Measurements from ENCODE around the gene MTFP1.

MTFP1 gene

DNA sequence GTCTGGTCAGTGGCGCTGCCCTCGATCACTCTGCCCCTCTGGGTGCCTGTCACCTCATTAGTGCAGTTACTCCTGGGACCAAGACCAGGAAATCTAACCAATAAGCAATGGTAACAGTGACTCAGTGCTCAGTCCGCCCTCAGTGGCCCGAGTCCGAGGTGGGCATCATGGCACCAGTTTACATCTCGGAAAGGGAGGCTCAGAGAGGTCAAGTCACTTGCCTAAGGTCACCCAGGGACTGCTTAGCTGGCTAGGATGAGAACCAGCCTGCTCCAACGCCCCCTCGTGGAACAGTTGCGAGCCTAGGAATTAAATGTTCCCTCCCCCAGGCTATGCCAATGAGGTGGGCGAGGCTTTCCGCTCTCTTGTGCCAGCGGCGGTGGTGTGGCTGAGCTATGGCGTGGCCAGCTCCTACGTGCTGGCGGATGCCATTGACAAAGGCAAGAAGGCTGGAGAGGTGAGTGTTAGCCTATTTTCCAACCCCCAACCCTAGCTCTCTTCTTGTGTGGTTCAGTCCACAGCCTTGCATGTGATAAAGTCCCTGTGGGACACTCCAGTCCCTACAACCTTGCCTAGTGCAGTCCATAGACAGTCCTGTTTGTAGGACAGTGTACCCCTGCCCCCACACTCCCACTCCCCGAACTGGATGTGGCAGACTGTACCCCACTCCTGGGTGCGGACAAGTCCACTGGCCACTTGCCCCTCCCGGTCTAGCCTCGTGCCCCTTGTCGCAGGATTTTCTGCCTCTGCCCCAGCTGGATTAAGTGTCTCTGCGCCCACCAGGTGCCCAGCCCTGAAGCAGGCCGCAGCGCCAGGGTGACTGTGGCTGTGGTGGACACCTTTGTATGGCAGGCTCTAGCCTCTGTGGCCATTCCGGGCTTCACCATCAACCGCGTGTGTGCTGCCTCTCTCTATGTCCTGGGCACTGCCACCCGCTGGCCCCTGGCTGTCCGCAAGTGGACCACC is 1.1 kb downstream of the MTFP1 start:
- peak; percentile 97 for DNase-seq

GRCh38 chr22:30427871-30428270 is 2.3 kb downstream of the MTFP1 start:
- DNase-seq: peak; percentile 40

- no peak for DNase-seq
These were observed 4.3 kb downstream of the MTFP1 start for GRCh38 chr22:30429887-30430286.

GRCh38 chr22:30430933-30431332 is 5.4 kb downstream of the MTFP1 start:
- no peak for DNase-seq

- DNase-seq: no peak
These were observed 6.5 kb downstream of the MTFP1 start for GRCh38 chr22:30432096-30432495.

DNA sequence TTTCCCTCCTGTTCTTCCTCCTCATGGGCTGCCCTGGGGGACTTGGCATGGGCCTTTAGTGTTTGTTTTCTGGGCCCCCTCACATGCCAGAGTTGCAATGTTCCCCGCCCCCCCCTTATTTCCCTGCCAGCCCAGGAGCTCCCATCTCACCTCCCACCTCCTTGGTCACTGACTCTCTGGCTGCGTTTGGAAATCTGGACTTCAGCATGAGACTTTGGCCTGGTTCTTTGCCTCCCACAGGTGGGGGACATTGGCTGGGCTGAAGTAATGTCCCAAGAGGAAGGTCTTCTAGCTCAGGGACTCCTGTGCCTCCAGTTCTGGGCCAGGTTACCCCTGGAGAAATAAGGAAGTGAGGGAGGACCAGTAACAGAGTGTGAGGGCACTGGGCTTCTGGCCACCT is 7.0 kb downstream of the MTFP1 start:
- DNase-seq: no peak

DNA sequence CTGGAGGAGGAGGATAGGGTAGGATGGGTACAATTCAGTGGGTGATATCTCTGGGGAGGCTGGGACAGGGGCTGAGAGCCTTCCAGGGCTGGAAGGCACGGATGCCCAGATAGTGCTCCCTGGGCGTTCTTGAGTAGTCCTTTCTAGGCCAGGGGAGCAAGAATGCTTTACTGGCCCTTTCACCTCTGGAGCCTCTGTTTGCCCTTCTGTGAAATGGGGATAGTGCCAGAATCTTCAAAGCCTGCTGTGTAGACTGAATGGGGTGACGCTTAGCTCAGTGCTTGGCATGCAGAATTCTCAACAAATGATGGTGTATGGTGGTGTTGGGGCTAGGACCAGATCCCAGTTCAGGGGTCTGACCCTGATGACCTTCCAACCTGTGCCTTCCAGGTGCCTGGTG is 7.7 kb downstream of the MTFP1 start:
- no peak for DNase-seq

- DNase-seq: no peak
These were observed 8.2 kb downstream of the MTFP1 start for GRCh38 chr22:30433773-30434172.

GRCh38 chr22:30434843-30435242 is 9.3 kb downstream of the MTFP1 start:
- DNase-seq: peak; percentile 27

DNA sequence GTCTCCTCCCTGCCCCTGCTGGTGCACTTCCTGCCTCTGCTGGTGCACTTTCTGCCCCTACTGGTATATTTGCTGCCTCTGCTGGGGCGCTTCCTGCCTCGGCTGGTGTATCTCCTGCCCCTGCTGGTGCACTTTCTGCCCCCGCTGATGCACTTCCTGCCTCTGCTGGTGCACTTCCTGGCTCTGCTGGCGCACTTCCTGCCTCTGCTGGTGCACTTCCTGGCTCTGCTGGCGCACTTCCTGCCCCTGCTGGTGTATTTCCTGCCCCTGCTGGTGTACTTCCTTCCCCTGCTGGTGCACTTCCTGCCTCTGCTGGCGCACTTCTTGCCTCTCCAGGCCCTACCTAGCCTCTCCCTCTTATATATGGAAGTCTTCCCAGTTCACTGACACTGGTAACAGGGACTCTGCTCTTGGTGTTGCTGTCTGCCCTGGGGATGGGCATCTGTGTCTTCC is 10.1 kb downstream of the MTFP1 start:
- DNase-seq: peak; percentile 50

- no peak for DNase-seq
These were observed 10.6 kb downstream of the MTFP1 start for GRCh38 chr22:30436196-30436595.

GRCh38 chr22:30438559-30438958 is 13.0 kb downstream of the MTFP1 start:
- DNase-seq: no peak

DNA sequence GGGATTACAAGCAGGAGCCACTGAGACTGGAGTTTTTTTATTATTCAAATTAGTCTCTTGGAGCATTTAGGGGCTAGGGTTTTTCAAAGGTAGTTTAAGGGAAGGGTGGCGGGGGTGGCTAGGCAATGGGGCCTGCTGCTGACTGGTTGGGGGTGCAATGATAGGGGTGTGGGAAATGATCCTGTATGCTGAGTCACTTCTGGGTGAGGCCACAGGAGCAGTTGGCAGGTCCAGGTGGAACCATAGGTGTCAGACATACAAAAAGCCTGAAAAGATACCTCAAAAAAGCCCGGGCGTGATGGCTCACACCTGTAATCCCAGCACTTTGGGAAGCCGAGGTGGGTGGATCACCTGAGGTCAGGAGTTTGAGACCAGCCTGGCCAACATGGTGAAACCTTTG is 13.7 kb downstream of the MTFP1 start:
- no peak for DNase-seq

DNA sequence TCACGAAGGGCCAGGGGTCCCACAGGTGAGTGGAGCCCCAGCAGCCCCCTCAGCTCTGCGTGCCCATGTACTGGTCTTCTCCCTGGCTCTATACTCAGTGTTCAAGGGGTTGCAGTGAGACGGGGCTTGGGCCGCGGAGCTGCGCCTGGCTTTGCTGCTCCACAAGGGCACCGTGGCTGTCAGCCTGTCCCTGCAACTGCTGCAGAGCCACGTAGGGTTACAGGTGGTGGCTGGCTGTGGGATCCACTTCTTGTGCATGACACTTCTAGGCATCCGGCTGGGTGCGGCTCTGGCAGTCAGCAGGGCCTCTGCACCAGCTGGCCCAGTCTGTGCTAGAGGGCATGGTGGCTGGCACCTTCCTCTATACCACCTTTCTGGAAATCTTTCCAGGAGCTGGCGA is 14.3 kb downstream of the MTFP1 start:
- DNase-seq: no peak

GRCh38 chr22:30441088-30441487 is 15.5 kb downstream of the MTFP1 start:
- no peak for DNase-seq

GRCh38 chr22:30444632-30445437 is 19.3 kb downstream of the MTFP1 start:
- peak; percentile 85 for DNase-seq

DNA sequence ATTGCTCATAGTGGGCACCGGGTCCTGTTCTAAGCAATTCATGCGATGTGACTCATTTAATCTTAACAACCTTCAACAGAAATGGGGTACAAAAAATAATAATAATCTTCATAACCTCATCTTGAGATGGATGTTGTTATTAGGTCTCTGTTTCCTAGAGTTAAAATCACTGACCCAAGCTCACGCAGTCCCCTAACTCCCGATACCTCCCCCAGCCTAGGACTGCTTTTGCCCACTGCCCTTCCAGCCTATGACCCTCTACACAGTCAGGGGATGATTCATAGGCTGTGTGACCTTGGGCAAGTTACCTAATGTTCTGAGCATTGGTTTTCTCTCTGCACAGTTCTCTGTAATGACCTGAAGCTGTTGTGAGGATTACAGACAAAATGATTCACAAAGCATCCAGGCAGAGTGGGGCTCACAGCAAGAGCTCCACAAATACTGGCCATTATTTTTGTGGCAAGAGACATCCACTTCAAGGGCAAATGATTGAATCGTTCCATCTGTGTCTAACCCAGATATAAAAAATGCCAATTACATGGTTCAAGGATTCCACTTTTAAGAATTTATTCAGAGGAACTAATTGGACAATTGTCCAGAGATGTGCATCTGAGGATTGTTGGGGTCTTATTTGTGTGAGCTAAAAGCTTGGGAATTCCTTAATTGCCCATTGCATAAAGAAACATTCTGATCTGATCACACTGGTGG is 20.0 kb downstream of the MTFP1 start:
- DNase-seq: no peak

DNA sequence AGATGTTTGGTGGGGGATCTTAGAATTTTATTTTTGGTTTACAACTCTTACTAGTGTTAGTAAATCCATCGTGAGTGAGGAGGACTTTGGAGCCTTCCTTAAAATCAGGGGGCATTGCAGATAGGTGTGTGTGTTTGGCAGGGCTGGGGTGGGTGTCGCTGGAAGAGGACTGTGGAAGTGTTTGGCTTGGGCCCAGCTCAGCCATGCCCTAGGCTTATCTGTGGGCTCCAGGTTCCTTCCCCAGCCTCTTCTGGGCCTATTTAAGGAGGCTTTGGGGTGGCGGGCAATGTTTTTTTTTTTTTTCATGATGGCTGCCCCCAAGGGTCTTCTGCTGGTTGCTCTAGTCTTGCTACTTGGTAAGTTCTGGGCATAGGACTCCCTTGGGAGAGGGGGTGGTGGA is 22.1 kb downstream of the MTFP1 start:
- peak; percentile 92 for DNase-seq

GRCh38 chr22:30451488-30451887 is 25.9 kb downstream of the MTFP1 start:
- DNase-seq: peak; percentile 97

DNA sequence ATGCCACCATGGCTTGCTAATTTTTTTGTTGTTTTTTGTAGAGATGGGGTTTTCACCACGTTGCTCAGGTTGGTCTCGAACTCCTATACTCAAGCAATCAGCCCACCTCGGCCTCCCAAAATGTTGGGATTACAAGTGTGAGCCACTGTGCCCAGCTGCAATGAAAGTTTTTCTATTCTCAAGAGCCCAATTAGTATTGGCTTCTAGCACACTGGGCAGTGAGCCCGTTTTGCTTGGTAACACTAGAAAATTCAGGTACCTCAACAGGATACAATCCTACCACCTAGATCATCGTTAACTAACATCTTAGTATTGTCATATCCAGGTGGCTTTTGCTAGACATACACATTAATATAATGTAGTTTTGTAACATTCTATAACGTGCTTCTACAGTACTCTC is 27.3 kb downstream of the MTFP1 start:
- no peak for DNase-seq

GRCh38 chr22:30453731-30454510 is 28.4 kb downstream of the MTFP1 start:
- DNase-seq: peak; percentile 91
